ENCODE measurements around the gene PKHD1. TPM values are rescaled to one million over a fixed set of nuclear protein-coding genes. Genes with fewer than 3 reads are reported as not detected.
"Not testable (repeated sequence)": the region's sequence is repeated elsewhere in the genome, so short reads cannot be mapped to it uniquely, and the experiment has no call there.

The PKHD1 gene
- total and polyA plus RNA-seq, 4 experiments from 2014 or later, result not detected

DNA sequence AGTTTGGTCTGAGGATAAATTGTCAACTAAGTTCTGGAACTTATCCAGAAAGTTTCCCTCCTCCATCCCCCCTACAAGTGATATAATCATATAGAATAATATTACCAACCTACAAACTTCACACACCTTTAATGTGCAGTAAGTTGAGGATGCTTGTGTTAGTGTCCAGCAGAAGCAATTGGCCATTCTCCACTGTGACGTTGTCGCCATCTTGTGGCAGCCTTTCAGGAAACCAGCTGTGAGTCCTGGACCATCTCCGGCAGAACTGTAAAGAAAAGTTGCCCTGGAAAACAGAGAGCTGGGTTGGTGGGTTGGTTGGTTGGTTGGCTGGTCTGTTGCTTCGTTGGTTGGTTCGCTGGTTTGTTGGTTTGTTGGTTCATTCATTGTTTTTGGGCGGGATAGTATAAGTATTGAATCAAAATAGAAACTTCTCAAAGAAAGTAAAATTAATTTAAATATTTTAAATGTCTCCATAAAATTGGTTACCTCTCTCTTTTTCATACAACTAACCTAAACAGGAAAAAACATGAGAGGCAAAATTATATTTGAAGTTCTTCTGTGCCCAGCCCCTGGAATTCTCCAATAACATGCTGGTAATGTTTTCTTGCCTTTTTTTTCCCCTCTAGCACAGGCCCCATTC lies 127.5 kb downstream of the PKHD1 start:
- Histone ChIP-seq H3K4me1 (ENCODE audit: insufficient read depth, low read length) (no peaks in the 10 kb centered on the region), H3K9me3 (ENCODE audit: control insufficient read depth in 1 of 2, low read length in 2 of 2) (no peaks in the 10 kb centered on the region), H3K4me3 (ENCODE audit: low read length in 2 of 2) (no peak overlapping the region), H3K27ac (ENCODE audit: low read depth, low read length) (no peak overlapping the region), H3K27me3 (ENCODE audit: insufficient read depth, low read length) (no peaks in the 10 kb centered on the region), H3K36me3 (ENCODE audit: insufficient read depth, low read length) (no peaks in the 10 kb centered on the region)
- POLR2A ChIA-PET (ENCODE audit: partially characterized antibody), result no interaction called here
- H3K4me1 Mint-ChIP-seq, result no peaks in the 10 kb centered on the region
- DNase-seq, result no peak
- H3K36me3 Mint-ChIP-seq, result no peaks in the 10 kb centered on the region
- no peak overlapping the region for H3K4me3 Mint-ChIP-seq
- peaks cover 0 to 3% (median 0%) of the 10 kb centered on the region in 8 donors for H3K9me3 Mint-ChIP-seq
- CTCF ChIA-PET (ENCODE audit: partially characterized antibody), result interaction anchor here (0.6 to 1.0 kb wide), 2 partner anchors 8 to 106 kb away, joined by 3 read pairs; no protein-coding TSS in a partner anchor
- peaks cover 1% of the 10 kb centered on the region in 2 donors for H3K27me3 Mint-ChIP-seq
- intact Hi-C loops (cut with micrococcal nuclease), result no loop called here
- H3K27ac Mint-ChIP-seq, result no peak overlapping the region

DNA sequence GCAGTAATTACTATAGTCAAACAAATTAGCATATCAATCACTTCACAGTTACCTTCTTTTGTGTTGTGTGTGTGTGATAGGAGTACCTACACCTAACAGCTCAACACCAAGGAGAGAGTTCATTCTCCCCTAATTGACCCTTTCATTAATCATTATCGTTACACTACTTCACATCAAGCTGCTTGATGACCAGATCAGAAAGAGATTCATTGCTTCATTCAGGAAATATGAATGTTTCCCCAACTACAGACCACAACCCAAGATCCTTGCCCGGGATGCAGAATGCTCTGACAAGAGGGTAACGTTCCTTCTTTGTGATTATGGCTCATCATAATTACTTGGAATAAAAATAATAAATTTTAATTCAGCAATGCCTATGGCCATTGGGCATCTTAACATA lies 132.7 kb downstream of the PKHD1 start:
- Histone ChIP-seq H3K4me1 (ENCODE audit: insufficient read depth, low read length) (no peaks in the 10 kb centered on the region), H3K27ac (ENCODE audit: low read depth, low read length) (no peak overlapping the region), H3K27me3 (ENCODE audit: insufficient read depth, low read length) (no peaks in the 10 kb centered on the region), H3K36me3 (ENCODE audit: insufficient read depth, low read length) (no peaks in the 10 kb centered on the region), H3K4me3 (ENCODE audit: low read length in 2 of 2) (no peak overlapping the region), H3K9me3 (ENCODE audit: control insufficient read depth in 1 of 2, low read length in 2 of 2) (no peaks in the 10 kb centered on the region)
- Mint-ChIP-seq H3K4me3 (no peak overlapping the region), H3K27ac (no peak overlapping the region), H3K4me1 (no peaks in the 10 kb centered on the region), H3K36me3 (no peaks in the 10 kb centered on the region), H3K27me3 (peaks cover 1% of the 10 kb centered on the region in 2 donors), H3K9me3 (peaks cover 0 to 3% (median 0%) of the 10 kb centered on the region in 8 donors)
- intact Hi-C loops (cut with micrococcal nuclease), result no loop called here
- POLR2A ChIA-PET (ENCODE audit: partially characterized antibody), result no interaction called here
- CTCF ChIA-PET (ENCODE audit: partially characterized antibody), result no interaction called here
- no peak for DNase-seq

DNA sequence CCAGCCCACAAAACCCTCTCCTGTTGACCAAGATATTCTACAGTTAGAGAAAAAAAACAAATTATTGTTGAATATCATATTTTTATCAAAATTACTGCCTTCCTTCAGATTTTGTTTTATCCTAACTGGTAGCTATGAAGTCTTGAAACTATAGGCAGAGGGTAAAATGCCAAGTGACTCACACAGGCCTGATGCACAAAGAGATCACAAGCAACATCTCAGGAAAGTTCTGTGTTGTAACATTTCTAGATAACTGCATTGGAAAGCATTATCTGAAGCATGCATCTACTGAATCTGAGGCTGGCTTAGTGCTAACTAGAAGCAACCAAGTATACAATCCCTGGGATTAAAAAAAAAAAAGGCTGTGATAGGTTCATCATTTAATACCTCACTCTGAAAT lies 134.2 kb downstream of the PKHD1 start:
- CTCF ChIA-PET (ENCODE audit: partially characterized antibody), result no interaction called here

DNA sequence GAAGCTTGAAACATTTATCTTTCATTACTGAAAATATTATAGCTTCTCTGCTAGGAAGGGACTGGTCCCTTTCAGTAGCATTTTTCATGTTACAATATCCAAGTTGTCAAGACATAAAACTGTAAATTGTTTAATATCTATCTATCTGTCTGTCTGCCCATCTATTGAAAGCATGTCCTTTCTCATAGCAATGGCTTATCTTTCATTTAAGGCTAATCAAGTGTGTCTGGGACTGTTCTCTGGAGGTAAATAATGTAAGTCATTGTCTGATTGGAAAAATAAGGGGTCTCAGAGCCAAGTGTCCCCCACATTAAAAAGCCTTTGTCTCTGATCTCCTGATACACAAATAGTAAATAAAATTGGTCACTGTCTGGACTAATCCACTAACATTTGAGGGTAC lies 135.5 kb downstream of the PKHD1 start:
- no peaks in the 10 kb centered on the region for H3K36me3 ChIP-seq (ENCODE audit: insufficient read depth, low read length)
- no peaks in the 10 kb centered on the region for H3K4me1 Mint-ChIP-seq
- H3K27me3 ChIP-seq (ENCODE audit: insufficient read depth, low read length), result no peaks in the 10 kb centered on the region
- ChIA-PET POLR2A (ENCODE audit: partially characterized antibody) (no interaction called here), CTCF (ENCODE audit: partially characterized antibody) (no interaction called here)
- H3K9me3 Mint-ChIP-seq, result no peaks in the 10 kb centered on the region
- H3K9me3 ChIP-seq (ENCODE audit: control insufficient read depth in 1 of 2, low read length in 2 of 2), result no peaks in the 10 kb centered on the region
- intact Hi-C loops (cut with micrococcal nuclease), result no loop called here
- no peak overlapping the region for H3K27ac ChIP-seq (ENCODE audit: low read depth, low read length)
- H3K27me3 Mint-ChIP-seq, result peaks cover 0 to 1% of the 10 kb centered on the region in 2 donors
- no peaks in the 10 kb centered on the region for H3K36me3 Mint-ChIP-seq
- H3K27ac Mint-ChIP-seq, result no peak overlapping the region
- H3K4me3 Mint-ChIP-seq, result no peak overlapping the region
- no peak overlapping the region for H3K4me3 ChIP-seq (ENCODE audit: low read length in 2 of 2)
- DNase-seq, result no peak
- no peaks in the 10 kb centered on the region for H3K4me1 ChIP-seq (ENCODE audit: insufficient read depth, low read length)

More for the DNA sequence above, 134.2 kb downstream of the PKHD1 start:
- Mint-ChIP-seq H3K36me3 (no peaks in the 10 kb centered on the region), H3K27me3 (peaks cover 1% of the 10 kb centered on the region in 2 donors), H3K9me3 (peaks cover 0 to 3% (median 0%) of the 10 kb centered on the region in 8 donors), H3K4me3 (no peak overlapping the region), H3K27ac (no peak overlapping the region), H3K4me1 (no peaks in the 10 kb centered on the region)
- POLR2A ChIA-PET (ENCODE audit: partially characterized antibody), result no interaction called here
- H3K4me3 ChIP-seq (ENCODE audit: low read length in 2 of 2), result no peak overlapping the region
- H3K27me3 ChIP-seq (ENCODE audit: insufficient read depth, low read length), result no peaks in the 10 kb centered on the region
- no peak for DNase-seq
- no peak overlapping the region for H3K27ac ChIP-seq (ENCODE audit: low read depth, low read length)
- intact Hi-C loops (cut with micrococcal nuclease), result no loop called here
- no peaks in the 10 kb centered on the region for H3K9me3 ChIP-seq (ENCODE audit: control insufficient read depth in 1 of 2, low read length in 2 of 2)
- H3K4me1 ChIP-seq (ENCODE audit: insufficient read depth, low read length), result no peaks in the 10 kb centered on the region
- no peaks in the 10 kb centered on the region for H3K36me3 ChIP-seq (ENCODE audit: insufficient read depth, low read length)

DNA sequence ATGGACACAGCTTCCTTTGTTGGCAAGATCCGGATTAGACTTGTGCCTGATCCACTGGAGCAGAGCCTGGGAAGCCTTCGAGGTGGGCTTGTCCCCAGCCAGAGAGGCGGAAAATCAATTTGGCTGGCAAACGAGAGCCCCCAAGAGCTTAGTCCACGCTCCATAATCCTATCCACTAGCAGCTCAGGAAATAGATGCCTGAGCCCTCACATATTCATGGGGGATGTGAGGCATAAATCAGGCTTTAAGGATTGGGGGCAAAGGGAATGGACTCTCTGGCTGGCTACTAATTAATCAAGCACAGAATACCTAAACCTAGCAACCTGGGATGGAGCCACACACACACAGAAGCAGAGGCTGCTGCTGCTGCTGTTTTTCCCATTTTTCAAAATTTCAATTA lies 137.9 kb downstream of the PKHD1 start:
- no peaks in the 10 kb centered on the region for H3K9me3 ChIP-seq (ENCODE audit: control insufficient read depth in 1 of 2, low read length in 2 of 2)
- peaks cover 0 to 1% of the 10 kb centered on the region in 2 donors for H3K27me3 Mint-ChIP-seq
- no peaks in the 10 kb centered on the region for H3K36me3 Mint-ChIP-seq
- CTCF ChIA-PET (ENCODE audit: partially characterized antibody), result interaction anchor here (1.2 kb wide), 1 partner anchor 14 kb away, joined by 3 read pairs; no protein-coding TSS in a partner anchor
- H3K4me1 Mint-ChIP-seq, result no peaks in the 10 kb centered on the region
- no peaks in the 10 kb centered on the region for H3K4me1 ChIP-seq (ENCODE audit: insufficient read depth, low read length)
- H3K27me3 ChIP-seq (ENCODE audit: insufficient read depth, low read length), result no peaks in the 10 kb centered on the region
- no peak overlapping the region for H3K4me3 Mint-ChIP-seq
- no peak overlapping the region for H3K4me3 ChIP-seq (ENCODE audit: low read length in 2 of 2)
- intact Hi-C loops (cut with micrococcal nuclease), result no loop called here
- no peaks in the 10 kb centered on the region for H3K36me3 ChIP-seq (ENCODE audit: insufficient read depth, low read length)
- H3K27ac Mint-ChIP-seq, result no peak overlapping the region
- no peak overlapping the region for H3K27ac ChIP-seq (ENCODE audit: low read depth, low read length)
- no peak for DNase-seq
- no peaks in the 10 kb centered on the region for H3K9me3 Mint-ChIP-seq
- POLR2A ChIA-PET (ENCODE audit: partially characterized antibody), result no interaction called here

DNA sequence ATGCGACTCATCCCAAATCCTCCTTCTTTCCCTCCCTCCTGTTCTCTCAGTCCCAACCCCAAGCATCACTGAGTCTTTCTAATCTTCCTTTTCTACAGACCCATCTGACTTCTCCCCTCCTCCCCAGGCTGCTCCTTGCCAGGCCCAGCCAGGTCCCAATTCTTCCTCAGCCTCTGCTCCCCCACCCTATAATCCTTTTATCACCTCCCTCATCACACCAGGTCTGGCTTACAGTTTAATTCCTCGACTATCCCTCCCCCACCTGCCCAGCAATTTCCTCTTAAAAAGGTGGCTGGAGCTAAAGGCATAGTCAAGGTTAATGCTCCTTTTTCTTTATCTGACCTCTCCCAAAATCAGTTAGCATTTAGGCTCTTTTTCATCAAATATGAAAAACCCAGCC lies 147.7 kb downstream of the PKHD1 start:
- POLR2A ChIA-PET (ENCODE audit: partially characterized antibody); H3K36me3 Mint-ChIP-seq; H3K36me3 ChIP-seq (ENCODE audit: insufficient read depth, low read length); H3K27me3 Mint-ChIP-seq; H3K4me1 Mint-ChIP-seq; CTCF ChIA-PET (ENCODE audit: partially characterized antibody); H3K27me3 ChIP-seq (ENCODE audit: insufficient read depth, low read length); H3K9me3 Mint-ChIP-seq; H3K27ac ChIP-seq (ENCODE audit: low read depth, low read length); H3K9me3 ChIP-seq (ENCODE audit: control insufficient read depth in 1 of 2, low read length in 2 of 2); H3K4me3 Mint-ChIP-seq; H3K27ac Mint-ChIP-seq; H3K4me3 ChIP-seq (ENCODE audit: low read length in 2 of 2); DNase-seq; H3K4me1 ChIP-seq (ENCODE audit: insufficient read depth, low read length); intact Hi-C loops (cut with micrococcal nuclease): not testable (repeated sequence)

DNA sequence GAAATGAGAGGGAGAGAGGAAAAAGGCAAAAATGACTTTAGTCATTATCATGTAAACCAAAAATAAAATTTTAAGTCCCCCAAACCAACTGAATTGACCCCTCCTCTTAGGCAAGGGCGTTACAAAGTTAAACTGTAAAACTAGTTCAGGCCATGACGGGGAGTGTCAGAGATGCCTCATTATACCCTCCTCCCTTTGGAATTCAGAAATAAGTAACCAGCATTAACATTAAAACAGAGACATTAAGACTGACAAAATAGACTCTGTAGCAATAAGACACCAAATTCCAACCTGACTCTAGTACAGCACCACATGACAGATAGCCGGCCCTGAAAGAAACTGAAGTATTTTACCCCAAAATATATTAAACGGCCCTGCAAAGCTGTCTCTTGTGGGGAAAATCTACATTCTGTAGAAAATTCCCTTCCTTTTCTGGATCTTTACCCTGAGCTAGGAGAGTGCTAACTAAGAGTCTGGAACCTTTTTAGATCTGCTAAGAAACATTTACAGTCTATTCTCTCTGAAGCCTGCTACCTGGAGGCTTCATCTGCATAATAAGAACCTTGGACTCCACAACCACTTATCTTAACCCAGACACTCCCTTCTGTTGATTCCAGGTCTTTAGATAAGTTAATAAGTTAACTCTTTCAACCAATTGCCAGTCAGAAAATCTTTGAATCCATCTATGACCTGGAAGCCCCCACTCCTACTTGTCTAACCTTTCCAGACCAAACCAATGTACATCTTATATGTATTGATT lies 150.7 kb downstream of the PKHD1 start:
- no peaks in the 10 kb centered on the region for H3K9me3 Mint-ChIP-seq
- no peak overlapping the region for H3K4me3 ChIP-seq (ENCODE audit: low read length in 2 of 2)
- ChIA-PET CTCF (ENCODE audit: partially characterized antibody) (no interaction called here), POLR2A (ENCODE audit: partially characterized antibody) (no interaction called here)
- H3K27ac ChIP-seq (ENCODE audit: low read depth, low read length), result no peak overlapping the region
- H3K9me3 ChIP-seq (ENCODE audit: control insufficient read depth in 1 of 2, low read length in 2 of 2), result no peaks in the 10 kb centered on the region
- H3K36me3 Mint-ChIP-seq, result no peaks in the 10 kb centered on the region
- H3K4me1 ChIP-seq (ENCODE audit: insufficient read depth, low read length), result no peaks in the 10 kb centered on the region
- no peaks in the 10 kb centered on the region for H3K4me1 Mint-ChIP-seq
- no peak for DNase-seq
- H3K36me3 ChIP-seq (ENCODE audit: insufficient read depth, low read length), result no peaks in the 10 kb centered on the region
- H3K27ac Mint-ChIP-seq, result no peak overlapping the region
- intact Hi-C loops (cut with micrococcal nuclease), result no loop called here
- no peak overlapping the region for H3K4me3 Mint-ChIP-seq
- H3K27me3 Mint-ChIP-seq, result no peaks in the 10 kb centered on the region
- H3K27me3 ChIP-seq (ENCODE audit: insufficient read depth, low read length), result no peaks in the 10 kb centered on the region
